Adipose tissue (tissue), 3 donors: ENCODE results near the gene KCTD1. TPM values are rescaled to one million over a fixed set of nuclear protein-coding genes. Genes with fewer than 3 reads are reported as not detected.
"Not testable (repeated sequence)": the region's sequence is repeated elsewhere in the genome, so short reads cannot be mapped to it uniquely, and the experiment has no call there.

Experiments used
- H3K27ac ChIP-seq: one replicate; pipeline ENCODE4 v1.5.1; 2013; ENCODE audit warnings: low read depth, low read length
- WGBS, 3 donors: extraction: QIAGEN DNeasy Blood & Tissue Kit; methylation state at CpG; one replicate each; pipeline ENCODE4 v1.1.7; 2013; 5-methylcytosine and 5-hydroxymethylcytosine counted together
- polyA plus RNA-seq, 3 donors: library from polyadenylated mRNA; stranded (reverse); fragments of 200-250 nt; gene quantifications; one replicate each; pipeline ENCODE4 v1.2.3, GENCODE V29; 2013
- donor health status: healthy with polysubstance abuse.
- donor health status: Bipolar disorder and iron deficiency.
- donor health status: healthy.

KCTD1 gene
- polyA plus RNA-seq, 3 donors = 4.4 to 12.4 (median 6.5) TPM

GRCh38 chr18:26450989-26451682, 97.2 kb downstream of the KCTD1 start:
- H3K27ac ChIP-seq = no peak overlapping the region
- WGBS, 3 donors = 89 to 91% (median 89%) methylated on average over 8 of the region's 8 CpGs

GRCh38 chr18:26448714-26449159, 99.6 kb downstream of the KCTD1 start:
- 75 to 79% (median 77%) methylated on average over 8 of the region's 8 CpGs for WGBS, 3 donors
- no peak overlapping the region for H3K27ac ChIP-seq

DNA sequence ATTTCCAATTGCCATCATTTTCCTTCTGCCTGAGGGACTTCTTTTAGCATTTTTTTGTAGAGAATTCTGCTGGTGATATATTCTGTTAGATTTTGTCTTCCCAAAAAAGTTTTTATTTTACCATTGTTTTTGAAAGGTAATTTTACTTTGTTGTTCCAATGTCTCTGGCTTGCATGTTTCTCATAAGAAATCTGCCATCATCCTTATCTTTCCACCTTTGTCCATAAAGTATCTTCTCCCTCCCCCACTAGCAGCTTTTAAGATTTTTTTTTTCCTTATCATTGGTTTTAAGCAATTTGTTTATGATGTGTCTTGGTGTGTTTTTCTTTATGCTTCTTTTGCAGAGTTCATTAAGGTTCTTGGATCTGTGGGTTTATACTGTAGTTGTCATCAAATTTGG, 104.5 kb downstream of the KCTD1 start:
- H3K27ac ChIP-seq = no peak overlapping the region

GRCh38 chr18:26442126-26442525, 106.2 kb downstream of the KCTD1 start:
- 36 to 57% (median 51%) methylated on average over 3 of the region's 3 CpGs for WGBS, 3 donors
- no peak overlapping the region for H3K27ac ChIP-seq

DNA sequence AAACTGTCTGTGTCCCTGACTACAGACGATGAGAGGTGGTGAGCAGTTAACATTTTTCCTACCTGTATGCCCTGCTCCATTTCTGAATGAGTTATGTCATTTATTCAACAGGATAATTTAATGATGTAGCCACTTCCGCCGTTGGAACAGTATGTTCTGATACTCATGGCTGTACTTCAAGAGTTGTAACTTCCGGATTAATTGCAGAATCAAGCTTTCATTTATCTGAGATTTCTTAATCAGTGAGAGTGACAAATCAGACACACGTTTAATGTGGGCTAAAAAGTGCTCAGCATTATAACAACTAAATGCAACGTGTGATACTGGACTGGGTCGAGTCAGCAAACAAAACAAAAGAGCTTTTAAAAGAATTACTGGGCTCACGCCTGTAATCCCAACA, 107.7 kb downstream of the KCTD1 start:
- WGBS, 3 donors = 56 to 71% (median 71%) methylated on average over 8 of the region's 8 CpGs

DNA sequence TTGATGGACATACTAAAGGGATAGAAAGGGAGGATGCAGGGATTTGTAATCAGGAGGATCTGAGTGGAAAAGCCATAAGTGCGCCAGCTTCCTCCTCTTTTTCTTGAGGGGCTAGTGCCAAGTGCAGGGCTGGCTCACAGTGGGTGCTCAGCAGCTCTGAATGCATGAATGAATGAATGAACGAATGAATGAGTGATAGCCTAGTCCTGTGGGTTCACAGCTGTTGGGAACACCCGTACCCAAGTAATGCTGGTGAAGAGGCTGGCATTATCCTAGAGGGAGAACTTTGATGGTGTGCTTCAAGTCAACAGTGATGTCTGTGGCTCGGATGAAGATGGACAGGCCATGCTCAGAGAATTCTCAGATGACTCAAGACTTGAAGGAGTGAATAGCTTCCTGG, 108.8 kb downstream of the KCTD1 start:
- no peak overlapping the region for H3K27ac ChIP-seq
- WGBS, 3 donors = 79 to 89% (median 88%) methylated on average over 4 of the region's 4 CpGs

More for the DNA sequence above, 107.7 kb downstream of the KCTD1 start:
- H3K27ac ChIP-seq = no peak overlapping the region

DNA sequence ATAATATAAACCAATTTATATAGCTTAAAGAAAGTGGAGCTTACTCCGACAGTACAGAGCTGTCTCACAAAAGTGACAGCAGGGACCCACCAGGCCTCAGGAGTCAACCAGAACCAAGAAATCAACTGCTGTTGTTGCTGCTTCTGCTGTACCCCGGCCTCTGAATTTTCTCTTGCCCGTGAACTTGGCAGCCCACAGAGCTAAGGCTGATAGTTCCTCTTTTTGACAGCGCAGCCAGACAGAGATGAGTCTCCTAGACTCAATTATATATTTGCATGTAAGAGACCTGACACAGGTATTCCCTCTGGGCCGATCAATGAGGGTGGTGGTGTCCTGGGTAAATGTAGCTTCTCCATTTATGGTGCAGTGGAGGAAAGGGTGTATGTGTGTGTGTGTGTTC, 109.4 kb downstream of the KCTD1 start:
- 75 to 89% (median 83%) methylated on average over 5 of the region's 5 CpGs for WGBS, 3 donors
- H3K27ac ChIP-seq = no peak overlapping the region

GRCh38 chr18:26437634-26438033, 110.7 kb downstream of the KCTD1 start:
- WGBS, 3 donors = 87 to 99% (median 97%) methylated on average over 3 of the region's 3 CpGs

GRCh38 chr18:26436176-26437051, 111.9 kb downstream of the KCTD1 start:
- H3K27ac ChIP-seq = no peak overlapping the region
- WGBS, 3 donors = 77 to 82% (median 81%) methylated on average over 11 of the region's 11 CpGs

More at GRCh38 chr18:26437634-26438033, 110.7 kb downstream of the KCTD1 start:
- H3K27ac ChIP-seq = not testable (repeated sequence)

DNA sequence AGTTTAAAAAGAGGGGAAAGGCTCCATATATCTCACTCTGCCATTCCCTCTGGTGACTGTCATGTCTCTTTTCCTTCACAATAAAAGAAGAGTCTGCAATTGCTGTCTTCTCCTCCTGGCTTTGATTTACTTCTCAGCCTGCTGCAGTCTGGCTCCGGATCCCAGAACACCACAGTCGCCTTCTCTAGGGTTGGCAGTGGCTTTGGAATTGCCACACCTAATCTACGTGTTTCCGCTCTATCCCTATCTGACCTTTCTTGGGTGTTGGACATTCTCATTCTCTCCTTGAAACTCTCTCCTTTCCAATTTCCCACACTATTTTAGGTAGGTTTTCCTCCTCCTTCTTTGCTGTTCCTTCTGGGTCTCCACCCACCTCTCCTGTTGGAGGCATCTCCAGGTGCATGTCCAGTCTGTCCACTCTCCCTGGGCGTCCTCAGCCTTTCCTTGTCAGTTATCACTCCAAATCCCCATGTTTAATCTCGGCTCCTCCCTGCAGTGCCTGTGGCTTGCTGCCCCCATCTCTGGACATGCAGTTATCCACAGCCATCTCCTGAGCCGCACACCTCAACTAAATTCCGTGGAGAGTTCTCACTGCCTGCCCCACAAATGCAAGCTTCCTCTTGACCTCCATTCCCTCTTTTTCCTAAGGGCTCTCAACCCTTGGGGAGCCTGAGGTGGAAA, 112.8 kb downstream of the KCTD1 start:
- no peak overlapping the region for H3K27ac ChIP-seq
- WGBS, 3 donors = 80 to 89% (median 83%) methylated on average over 8 of the region's 8 CpGs

DNA sequence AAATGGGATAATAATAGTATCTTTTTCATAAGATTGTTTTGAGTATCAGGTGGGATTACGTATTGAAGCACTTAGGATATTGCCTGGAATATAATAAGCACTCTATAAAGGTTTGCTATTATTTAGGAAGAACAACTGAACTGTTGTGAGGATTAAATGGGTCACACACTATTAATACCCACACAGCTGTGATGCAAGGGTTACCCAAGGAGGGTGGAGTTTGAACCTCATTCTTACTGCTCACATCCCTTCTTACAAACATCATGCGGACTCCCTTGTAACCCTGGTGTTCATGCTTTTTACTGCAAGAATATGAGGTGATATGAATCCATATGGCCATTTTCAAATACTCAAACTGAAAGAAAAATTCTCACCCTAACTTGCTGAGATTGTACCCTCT, 113.5 kb downstream of the KCTD1 start:
- 69 to 94% (median 83%) methylated on average over 2 of the region's 2 CpGs for whole genome bisulfite sequencing, 3 donors
- no peak overlapping the region for H3K27ac ChIP-seq

GRCh38 chr18:26432651-26433424, 115.5 kb downstream of the KCTD1 start:
- no peak overlapping the region for H3K27ac ChIP-seq
- 75 to 92% (median 84%) methylated on average over 5 of the region's 5 CpGs for WGBS, 3 donors

DNA sequence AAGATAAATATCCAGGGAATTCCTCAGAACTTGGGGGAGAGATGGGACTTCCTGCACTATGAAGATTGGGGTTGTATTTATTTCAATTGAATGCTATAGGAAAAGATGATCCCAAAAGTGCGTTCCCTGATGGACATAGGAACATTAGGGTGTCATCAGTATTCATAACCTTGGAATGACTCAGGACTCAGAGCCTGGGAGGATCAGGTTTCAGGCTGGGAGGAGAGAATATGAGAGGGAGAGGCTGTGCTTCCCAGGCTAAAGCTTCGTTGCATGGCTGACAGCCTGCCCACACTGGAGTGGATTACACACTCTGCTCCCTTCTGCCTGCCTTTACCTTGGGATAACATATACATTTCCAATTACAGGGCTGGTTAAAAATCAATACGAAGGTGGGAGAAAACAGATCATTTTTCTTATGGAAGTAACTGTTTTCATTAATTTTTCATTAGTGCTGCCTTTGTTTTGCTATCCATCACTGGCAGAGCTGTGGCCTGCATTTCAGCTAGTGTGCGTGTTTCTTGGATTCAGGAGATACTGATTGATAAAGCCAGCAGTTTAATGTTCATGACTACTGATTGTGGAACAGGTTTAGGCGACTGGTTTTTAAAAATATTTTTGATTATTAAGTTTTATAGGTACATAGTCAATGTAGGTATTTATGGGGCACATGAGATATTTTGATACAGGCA, 118.7 kb downstream of the KCTD1 start:
- whole genome bisulfite sequencing, 3 donors = 37 to 58% (median 52%) methylated on average over 5 of the region's 5 CpGs
- no peak overlapping the region for H3K27ac ChIP-seq

GRCh38 chr18:26425148-26425531, 123.2 kb downstream of the KCTD1 start:
- no peak overlapping the region for H3K27ac ChIP-seq
- WGBS, 3 donors = 77 to 78% (median 78%) methylated on average over 5 of the region's 5 CpGs

DNA sequence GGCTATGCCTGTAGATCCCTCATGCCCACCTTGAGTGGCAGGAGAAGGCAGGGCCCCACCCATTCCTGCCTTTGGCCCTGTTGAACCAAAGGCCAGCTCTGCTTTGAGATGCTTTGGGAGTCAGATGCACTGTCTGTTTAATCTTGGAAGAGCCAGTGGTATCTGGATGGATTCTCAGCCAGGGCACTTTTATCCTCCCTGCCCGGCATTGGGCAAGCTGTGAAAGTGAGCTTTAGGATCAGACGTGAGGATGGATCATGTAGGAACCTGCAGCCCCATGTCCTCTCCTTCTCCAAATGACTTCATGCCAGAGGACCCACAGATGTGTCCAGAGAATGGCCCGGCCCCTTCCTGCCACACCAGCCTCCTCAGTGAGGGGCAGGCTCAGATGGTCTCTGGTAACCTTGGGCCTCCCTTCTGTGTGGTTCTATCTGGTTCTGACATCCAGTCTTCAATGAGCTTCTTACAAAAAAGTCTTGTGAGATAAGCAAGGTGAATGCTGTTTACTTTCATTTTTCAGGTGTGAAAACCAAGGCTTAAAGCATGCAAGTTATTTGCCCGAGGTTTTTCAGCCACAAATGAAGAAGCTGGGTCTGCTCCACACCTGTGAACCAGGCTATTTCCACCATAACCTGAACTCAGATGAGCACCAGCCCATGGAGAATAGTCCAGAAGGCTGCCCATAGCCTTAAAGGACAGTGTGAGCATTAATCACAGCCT, 123.8 kb downstream of the KCTD1 start:
- no peak overlapping the region for H3K27ac ChIP-seq
- WGBS, 3 donors = 81 to 94% (median 90%) methylated on average over 4 of the region's 4 CpGs

GRCh38 chr18:26422472-26423162, 125.7 kb downstream of the KCTD1 start:
- WGBS, 3 donors = 90 to 93% (median 91%) methylated on average over 6 of the region's 6 CpGs
- no peak overlapping the region for H3K27ac ChIP-seq

GRCh38 chr18:26421931-26422330, 126.4 kb downstream of the KCTD1 start:
- 85 to 91% (median 86%) methylated on average over 9 of the region's 9 CpGs for WGBS, 3 donors
- H3K27ac ChIP-seq = no peak overlapping the region
